Kidney capillary endothelial cell (primary cell): Measurements from ENCODE around the gene SERPINA4.

Source experiments
- DNase-seq: peaks from one replicate; pipeline ENCODE4 v3.0.0-alpha.2; 2018; ENCODE audit warnings: low spot score

Gene SERPINA4

DNA sequence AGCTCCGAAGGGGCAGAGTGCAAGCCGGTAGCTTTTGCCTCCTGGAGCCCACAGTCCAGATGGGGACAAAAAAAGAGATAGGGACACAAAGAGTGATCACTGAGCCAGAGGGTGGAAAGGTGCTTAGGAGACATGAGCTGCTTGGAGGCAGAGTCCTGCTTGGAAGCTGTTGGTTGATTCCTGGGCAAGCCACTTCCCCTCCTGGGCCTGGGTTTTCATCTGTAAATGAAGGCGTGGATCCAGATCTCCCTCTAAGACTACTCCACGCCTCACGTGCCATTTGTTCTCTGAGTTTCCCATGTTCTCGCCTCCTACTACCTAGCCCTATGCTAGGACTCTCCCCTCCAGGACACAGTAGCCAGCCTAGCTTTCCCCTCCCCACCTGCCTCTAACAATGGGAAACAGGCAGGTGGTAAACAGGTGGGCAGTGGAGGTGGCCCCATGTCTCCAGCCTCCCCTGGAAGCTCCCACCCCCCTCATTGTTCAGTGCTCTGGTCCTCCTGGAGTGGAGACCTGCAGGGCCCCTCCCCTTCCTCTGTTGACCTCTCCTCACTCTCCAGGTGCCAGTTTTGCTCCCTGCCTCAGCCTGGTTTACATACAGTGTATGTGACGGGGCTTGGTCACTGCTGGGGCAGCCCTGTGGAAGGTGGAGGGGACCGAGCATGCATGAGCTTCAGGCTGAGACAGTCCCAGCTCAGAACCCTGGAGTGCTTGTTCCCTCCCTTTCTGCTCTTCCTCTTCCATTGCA lies 54.8 kb downstream of the SERPINA4 start:
- no peak for DNase-seq

DNA sequence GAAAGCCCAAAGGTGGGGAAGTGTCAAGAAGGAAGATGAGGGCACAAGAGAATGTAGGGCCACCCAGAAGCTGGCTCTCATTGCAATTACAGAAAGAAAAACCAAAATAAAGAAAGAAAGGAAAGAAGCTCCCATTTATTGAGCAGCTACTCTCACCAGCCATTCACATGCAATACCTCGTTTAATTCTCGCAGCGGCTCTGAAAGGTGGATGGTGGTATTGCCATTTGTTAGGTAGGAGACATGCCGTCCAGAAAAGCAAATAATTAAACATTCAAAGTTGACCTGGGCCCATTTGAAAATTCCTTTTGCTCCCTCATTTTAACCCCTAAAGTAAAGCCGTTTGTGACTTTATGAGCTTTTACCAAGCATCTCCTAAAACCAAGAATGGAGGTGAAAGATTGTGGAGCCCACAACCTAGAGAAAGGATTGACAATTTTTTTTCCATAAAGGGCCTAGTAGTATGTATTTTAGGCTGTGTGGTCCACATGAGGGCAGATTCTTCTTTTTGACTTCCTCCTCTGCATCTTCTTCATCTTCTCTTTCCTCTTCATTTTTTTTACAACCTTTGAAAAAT lies 56.2 kb downstream of the SERPINA4 start:
- no peak for DNase-seq

DNA sequence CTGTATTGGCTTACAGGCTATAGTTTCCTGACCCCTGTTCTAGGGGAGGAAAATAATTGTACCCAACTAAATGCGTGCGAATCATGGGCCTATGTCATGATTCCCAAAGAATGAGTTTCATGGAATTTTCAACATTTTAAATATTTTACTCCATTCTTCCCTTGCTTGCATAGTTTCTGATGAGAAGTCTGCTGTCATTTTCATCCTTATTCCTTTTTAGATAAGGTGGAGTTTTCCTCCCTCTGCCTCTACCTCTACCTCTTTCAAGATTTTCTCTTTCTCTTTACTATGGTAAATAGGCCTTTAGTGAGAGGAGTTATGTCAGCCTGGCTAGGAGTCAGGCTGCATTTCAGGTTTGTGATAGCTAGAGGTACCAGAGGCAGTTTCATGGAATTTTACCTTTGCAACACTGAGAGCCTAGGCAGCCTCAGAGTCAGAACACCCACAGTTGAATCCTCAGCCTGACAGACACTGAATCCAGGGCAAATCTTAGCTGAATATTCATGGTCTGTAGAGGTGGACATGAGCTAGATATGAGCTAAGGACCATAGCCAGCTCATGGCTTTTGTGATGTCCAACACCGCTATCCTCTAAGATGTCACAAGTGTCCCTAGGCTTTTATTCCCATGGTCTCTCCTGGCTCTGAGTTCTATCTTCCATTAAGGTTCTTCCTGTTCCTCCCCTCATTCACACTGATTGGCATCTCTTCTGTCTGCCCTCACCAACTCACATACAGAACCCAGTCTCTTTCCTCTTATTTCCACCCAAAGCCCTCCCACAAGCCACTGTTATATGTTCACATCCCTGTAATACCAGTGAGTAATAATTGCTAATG lies 57.0 kb downstream of the SERPINA4 start:
- no peak for DNase-seq

DNA sequence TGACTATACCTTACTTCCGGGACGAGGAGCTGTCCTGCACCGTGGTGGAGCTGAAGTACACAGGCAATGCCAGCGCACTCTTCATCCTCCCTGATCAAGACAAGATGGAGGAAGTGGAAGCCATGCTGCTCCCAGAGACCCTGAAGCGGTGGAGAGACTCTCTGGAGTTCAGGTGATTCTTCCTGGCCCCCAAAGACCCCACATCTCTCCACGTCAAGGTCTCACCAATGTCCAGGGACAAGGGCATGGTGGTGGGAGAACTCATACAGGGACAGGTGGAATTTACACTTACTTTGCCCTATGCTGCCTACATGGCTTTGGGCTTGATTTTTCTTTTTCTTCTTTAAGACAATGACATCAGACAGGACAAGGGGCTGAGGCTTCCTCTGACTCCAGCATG lies 58.1 kb downstream of the SERPINA4 start:
- DNase-seq, result no peak
